Inflammatory macrophage treated with lipopolysaccharide for 1 hour (primary cell): Measurements from ENCODE around the gene TYMP.
A peak's percentile ranks its signal among the peaks of the same experiment; 100 is the strongest.

ENCODE experiments used
- DNase-seq, 2 donors: peaks; one replicate each; pipeline ENCODE4 v3.0.0-alpha.2; 2020 to 2022

The TYMP gene

DNA sequence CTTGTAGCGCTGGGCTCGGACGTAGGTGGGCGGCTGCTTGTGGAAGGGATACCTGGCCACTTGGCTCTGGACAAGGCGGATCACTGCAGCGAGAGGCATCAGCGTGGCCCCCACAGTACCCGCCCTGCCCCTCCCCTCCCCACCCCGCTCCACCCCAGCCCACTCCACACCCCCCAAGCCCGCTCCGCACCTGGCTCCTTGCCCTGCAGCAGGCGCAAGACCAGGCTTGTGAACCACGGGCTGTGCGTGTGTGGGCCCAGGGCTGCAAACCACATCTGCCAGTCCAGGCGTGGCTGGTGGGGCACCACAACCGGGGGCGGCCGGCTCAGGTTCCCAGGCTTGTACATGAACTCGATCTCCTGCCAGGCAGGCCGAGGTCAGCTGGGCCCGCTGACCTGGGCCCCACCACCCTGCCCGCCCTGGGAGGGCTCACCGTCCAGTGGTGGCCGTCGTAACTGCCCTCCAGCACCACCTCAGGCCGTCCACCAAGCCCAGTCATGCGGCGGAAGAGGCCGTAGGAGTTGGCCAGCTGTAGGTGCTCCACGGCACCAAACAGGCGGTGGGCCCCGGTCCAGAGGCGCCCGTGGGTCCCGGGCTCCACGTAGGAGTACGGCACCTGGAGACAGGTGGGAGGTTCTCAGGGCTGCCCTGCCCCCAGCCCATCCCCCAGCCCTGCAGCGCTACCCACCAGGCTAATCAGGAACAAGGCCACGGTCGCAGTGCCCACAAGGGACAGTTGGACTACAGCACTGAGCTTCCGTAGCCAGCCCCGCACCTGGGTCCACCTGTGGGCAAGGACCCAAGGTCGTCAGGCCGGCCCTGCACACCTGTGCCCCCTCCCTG is 25.2 kb downstream of the TYMP start:
- no peak for DNase-seq

DNA sequence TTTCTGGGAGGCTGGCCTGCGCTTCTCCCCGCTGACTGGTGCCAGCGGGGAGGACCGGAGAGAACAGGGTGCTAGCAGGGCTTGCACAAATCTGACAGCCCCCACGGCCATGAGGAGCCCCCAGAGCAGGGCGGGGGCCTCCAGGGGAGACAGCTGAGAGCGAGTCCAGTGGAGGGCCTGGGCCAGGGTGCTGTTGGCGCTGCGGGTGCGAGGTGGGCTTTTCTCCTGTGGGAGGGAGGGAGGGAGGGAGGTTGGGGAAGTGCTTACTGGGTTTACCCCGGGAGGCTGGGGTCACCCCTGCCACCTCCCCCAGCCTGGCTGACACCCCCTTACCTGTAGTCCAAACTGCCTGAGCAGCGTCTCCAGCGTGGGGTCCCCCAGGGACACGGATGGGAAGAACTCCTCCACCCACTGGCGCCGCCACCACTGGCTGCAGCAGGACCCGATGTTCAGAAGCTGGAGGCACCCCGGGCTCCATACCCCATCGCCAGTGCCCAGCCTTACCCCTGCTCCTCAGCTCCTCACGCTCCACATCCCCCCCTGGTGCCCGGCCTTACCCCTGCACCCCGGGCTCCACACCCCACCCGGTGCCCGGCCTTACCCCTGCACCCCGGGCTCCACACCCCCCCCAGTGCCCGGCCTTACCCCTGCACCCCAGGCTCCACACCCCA is 26.2 kb downstream of the TYMP start:
- DNase-seq = no peak

DNA sequence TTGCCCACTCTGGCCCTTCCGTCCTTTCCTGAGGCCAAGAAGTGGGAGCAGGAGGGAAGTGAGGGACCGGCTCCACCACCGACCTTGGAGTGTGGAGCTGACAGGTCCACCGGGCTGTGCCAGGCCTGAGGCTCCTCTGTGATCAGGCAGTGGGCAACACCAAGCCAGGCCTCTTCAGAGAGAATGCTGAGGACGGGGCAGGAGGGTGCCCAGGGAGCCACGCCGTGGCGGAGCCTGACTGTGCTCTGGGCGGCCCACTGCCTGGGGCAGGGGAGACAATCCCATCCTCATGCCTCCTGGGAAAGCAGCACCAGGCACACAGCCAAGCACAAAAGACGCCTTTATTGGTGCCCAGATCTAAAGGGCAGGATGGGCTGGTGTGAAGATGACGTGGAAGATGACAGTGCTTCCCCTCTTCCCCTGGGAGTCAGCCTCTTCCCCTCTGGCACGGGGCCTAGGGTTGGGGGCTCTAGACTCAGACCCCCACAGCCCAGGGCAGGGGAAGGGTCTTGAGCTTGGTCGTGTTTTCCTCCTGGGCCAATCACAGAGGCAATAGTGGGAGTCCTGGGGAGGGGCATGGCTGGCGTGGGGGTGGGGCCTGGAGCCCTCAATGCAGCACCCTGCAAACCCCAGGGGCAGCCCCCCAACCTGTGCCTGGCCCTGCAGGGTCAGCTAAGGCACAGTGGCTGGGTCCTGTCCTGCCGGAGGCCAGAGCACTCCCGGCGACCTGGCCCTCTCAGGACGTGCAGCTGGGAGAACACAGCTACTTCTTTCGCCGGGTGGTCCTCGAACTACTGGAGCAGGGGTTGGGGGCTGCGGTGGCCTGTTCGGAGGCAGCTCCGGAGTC is 27.0 kb downstream of the TYMP start:
- no peak for DNase-seq

DNA sequence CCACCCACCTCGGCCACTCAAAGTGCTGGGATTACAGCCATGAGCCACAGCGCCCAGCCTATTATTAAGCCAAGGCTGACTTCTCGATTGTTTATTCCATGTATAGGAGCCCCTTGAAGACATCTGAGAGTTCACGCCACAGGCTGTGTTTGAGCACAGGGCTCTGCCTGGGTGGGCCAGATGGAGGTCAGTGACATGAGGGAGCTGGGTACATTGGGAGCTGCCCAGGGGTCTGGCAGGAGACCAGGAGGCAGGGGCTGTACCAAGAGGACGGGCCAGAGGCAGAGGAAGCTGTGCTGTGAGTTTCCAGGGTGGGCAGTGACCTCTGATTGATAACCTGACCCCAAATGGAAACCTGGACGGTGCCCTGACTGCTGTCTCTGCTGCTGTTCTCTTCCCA is 27.7 kb downstream of the TYMP start:
- no peak for DNase-seq

DNA sequence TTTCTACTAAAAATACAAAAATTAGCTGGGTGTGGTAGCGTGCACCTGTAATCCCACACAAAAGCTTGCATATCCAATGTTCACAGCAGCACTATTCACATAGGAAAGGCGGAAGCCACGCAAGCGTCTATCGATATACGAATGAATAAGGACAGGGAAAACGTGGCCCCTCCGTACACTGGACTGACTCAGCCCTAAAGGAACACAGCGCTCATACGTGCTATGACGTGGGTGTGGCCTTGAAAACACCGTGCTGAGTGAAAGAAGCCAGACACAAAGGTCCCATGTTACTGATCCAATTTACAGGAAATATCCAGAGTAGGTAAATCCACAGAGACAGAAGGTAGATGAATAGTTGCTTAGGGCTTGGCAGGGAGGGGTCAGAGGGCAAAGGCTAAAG is 29.4 kb downstream of the TYMP start:
- no peak for DNase-seq

DNA sequence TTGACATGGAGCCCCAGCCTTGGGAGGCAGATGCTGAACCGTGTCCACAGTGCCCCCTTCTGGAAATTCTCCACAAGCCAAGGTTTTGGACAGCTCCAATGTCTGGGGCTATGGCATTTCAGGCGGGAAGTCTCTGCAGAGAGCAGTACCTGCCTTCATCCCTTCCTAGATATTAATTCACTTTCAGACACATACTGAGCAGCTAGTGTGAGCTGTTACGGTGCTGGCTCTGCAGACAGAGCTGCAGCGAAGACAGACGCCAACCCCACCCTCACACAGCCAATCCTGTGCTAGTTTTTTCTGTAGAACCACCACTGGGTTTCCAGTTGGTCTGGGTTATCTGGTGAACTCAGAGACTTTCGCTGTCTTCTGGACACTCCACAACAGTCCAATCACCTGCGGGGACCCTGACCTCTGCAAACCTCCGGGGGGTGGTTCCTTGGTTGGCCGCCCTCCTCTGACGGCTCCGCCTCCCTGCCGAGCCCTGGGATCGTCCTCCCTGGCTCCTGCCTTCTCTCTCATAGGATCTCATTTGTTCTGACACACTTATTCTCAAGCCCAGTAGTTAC is 31.4 kb downstream of the TYMP start:
- DNase-seq = peak; percentile 45 to 89

DNA sequence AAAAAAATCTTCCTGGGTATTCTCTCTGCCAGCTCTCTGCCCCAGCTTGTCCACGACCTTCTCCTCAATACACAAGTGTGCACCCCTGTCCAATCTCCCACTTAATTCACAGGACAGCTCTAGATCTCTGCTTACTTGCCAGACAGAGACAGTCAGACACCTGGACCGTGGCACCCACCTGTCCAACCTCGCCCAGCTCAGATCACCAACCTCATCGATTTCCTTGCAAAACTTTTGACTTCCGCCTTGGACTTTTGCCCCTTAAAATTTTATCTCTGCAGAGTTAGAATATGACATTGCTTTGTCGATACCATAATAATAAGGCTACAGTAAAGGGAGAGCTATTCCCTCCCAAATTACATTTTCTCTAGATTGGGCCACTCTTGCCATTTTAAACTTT is 32.7 kb downstream of the TYMP start:
- DNase-seq = no peak

DNA sequence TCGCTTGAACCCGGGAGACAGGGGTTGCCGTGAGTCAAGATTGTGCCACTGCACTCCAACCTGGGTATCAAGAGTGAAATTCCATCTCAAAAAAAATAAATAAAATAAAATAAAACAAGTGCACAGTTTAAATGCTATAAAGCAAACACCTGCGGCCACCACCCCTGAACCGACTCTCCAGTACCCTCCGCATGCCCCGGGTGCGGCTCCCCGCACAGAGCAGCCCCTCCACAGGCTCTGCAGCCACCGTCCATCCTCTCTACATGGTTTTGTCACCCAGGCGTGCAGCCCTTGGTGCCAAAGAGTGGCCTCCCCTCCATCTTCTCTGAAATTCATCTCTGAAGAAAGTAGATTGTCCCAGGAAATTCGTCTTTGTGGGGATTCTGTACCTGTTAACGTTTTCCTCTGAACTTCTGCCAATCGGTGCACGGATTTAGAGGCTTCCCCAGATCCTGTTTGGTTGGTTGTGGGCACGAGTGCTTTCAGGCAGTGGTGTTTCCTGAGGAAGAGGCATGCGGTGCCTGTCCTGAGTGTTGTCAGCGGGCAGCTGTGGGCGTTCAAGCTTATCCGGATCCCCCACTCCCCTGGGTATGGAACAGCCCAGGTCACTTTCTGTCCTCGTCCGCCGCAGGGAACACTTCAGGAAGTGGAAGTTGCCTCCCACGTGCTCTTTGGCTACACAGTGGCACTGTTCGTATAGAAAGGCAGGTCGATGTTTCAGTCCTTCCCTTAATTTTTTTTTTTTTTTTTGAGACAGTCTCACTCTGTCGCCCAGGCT is 39.1 kb downstream of the TYMP start:
- DNase-seq = peak; percentile 51 to 78

DNA sequence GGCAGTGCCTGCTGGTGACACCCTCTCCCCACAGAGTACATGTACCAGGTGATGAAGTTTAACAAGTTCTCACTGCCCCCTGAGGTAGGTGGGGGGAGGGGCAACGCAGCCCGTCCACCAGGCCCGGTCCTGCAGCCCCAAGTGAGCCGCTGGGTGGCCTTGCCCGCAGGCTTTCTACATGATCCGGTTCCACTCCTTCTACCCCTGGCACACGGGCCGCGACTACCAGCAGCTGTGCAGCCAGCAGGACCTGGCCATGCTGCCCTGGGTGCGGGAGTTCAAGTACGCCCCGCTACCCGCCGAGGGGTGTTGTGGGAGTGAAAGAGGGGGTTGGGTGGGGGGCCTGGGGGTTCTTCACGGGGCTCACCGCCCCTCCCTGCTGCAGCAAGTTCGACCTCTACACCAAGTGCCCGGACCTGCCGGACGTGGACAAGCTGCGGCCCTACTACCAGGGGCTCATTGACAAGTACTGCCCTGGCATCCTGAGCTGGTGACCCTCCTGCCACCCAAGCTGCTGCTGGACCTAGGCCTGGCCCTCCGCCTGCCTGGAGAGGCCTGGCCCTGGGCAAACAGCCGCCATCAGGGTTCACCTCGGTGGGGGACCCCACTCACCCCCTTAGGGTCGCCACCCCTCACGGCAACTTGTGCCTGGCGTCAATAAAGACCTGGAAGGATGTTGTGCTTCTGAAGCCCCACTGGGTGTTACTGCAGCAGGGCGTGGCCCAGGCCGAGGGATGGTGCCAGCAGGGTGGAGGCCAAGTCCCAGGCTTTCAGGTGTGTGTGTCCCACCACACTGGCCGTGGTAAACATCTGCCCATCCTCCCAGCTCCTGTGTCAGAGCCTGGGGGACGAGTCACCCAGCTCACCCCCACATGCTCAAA is 40.2 kb downstream of the TYMP start:
- DNase-seq = no peak

DNA sequence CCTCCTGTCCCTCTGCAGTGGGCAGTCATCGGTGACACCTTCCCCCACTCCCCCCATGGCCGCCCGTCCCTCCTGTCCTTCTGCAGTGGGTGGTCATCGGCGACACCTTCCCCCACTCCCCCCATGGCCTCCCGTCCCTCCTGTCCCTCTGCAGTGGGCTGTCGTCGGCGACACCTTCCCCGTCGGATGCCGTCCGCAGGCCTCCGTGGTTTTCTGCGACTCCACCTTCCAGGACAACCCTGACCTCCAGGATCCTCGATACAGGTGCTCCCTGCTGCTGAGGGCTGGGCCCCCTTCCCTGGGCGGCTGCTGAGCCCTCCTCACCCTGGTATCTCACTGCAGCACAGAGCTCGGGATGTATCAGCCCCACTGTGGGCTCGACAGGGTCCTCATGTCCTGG is 40.9 kb downstream of the TYMP start:
- DNase-seq = no peak

DNA sequence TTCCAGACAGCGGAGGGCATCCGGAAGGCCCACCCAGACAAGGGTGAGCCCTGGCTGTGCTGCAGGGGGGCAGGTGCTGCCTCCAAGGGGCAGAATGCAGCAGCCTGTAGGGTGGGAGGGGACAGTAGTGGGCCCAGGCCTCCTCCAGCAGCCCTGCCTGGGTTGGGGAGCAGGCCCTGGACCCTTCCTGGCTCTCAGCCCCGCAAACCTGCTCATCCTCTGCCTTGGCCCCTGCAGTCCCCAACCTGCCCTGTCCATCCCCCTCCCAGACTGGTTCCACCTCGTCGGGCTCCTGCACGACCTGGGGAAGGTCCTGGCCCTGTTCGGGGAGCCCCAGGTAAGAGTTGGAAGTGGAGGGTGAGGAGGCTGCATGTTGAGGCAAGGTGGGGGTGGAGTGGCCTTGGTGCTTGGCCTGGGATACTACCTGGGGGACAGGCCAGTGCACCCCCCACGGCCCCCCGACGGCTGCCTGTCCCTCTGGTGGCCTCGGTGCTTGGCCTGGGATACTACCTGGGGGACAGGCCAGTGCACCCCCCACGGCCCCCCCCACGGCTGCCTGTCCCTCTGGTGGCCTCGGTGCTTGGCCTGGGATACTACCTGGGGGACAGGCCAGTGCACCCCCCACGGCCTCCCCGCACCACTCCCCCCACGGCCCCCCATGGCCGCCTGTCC is 41.7 kb downstream of the TYMP start:
- DNase-seq = no peak

DNA sequence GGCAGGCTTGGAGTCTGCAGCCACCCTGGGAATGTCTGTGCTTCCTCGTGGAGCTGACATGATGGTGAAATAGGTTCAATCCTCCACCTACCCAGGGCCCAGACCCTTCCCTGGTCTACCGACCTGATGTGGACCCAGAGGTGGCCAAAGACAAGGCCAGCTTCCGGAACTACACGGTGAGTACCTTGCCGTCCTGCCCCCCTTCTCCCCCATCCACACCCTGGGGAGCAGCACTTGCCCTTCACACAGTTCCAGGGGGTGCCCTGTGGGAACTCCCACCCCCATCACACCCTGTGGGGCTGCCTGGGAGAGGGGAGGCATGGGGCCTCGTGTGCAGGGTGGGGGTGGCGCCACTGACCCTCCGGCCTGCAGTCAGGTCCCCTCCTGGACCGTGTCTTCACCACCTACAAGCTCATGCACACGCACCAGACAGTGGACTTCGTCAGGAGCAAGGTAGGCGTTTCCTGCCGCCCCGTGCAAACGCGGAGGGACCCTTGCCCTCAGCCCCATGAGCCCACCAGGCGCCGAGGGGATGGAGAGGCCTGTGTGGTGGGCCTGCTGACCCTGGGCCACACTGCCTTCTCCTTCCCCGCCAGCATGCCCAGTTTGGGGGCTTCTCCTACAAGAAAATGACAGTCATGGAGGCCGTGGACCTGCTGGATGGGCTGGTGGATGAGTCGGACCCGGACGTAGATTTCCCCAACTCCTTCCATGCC is 42.4 kb downstream of the TYMP start:
- no peak for DNase-seq

DNA sequence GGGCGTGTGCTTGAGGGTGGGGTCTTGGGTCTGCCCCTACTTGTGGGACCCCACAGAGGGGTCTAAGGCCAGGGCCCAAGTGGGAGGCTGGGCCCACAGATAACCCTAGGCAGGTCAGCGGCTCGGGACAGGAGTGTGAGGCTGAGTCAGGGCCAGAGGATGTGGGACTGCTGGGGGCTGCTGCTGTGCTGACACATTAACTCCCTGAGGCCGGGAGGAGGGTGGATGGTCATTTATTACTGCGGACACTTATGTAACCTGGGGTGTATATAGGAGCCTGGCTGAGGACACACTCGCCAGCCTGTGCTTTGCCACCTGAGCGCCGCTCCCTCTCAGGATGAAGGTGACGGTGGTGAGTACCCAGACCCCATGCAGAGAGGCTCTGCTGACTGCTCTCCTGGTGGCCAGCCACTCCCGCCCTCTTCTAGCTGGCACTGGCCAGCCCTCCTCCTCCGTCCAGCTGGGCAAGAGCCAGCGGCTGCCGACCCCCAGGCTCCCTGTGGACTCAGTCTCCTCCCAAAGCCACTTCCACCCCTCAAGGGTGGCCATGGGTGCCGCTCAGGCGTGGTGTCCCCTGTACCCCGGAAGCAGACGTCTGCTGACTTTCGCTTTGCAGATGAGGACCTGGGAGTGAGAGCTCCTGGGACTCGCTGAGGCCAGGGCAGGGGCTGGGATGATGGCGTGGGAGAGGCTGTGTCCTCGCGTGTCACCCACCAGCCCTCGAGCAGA is 43.1 kb downstream of the TYMP start, which contains the start of gene MIOX:
Gene MIOX (plus strand): TSS at position 299 of the 729 bp plus-strand sequence. CDS start 39 bp downstream, at position 338.
- no peak for DNase-seq

DNA sequence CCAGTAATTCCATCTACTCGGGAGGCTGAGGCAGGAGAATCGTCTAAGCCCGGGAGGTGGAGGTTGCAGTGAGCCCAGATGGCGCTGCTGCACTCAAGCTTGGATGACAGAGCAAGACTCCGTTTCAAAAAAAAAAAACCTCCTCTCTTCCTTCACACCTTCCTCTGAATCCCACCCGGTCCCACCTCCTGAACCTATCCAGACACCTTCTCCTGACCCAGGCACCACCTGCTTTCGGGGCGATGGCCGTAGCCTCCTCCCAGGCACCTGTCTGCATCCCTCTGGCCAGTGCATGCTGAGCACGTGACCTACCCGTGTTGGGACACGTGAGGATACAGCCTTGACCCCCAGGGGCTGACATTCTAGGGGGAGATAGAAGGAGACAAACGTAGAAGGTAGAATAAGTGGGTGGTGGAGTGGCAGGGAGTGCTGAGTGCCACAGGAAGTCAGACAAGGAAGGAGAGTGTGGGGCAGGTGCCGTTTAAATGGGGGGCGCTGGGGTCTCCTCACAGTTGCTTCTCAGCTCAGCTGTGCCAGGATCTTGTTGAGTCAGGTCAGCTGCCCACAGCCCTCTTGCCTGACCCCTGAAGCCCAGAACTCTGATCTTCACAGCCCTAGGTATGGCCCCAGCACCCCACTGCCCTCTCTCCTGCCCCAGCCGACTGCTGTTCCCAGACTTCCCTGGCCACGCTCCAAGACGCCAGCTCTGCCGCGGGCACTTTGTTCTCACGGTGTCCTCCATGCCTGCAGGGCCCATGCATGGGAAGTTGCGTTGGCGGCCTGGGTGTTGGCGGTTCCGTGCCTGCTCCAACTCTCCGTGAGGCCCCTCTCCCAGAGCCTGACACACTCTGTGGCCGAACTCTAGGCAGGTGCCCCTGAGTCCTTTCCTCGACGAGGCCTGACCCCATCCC is 44.3 kb downstream of the TYMP start:
- DNase-seq = no peak

DNA sequence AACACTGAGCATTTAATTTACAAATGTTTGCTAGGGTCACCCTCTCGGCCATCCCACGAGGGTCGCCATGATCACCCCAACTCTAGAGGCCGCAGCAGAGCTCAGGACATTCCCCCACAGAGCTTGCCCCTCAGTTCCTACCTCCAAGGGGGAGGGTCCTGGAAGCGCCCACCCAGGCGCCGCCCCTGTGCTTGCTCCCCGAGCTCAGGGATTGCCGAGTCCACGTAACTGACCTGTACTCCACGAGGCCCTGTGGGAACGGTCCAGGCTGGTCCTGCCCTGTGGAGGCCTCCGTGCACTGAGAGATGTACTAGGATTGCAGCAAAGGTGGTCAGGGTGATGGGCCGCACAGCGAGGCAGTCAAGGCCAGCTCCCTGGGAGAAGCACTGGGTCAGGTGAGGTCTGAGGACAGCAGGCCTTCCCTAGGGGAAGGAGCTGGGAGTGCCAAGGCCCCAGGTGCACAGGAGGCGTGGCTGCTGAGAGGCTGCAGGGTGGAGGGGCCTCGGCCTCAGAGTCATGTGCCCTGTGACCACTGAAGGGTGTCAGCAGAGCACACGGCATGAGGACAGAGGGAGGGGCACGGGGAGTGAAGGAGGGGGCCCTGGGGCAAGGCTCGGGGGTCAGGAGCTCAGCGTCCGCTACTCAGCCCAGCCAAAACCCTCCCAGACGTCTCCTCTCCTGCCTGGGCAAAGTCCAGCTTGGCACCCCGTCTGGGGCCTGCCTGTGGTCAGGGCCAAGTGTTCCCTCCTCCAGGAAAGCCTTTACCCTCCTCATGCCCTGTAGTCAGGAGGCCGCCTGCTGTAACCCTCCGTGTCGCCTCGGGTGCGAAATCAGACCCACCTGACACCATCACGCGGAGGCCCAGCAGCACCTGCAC is 45.6 kb downstream of the TYMP start:
- DNase-seq = no peak

DNA sequence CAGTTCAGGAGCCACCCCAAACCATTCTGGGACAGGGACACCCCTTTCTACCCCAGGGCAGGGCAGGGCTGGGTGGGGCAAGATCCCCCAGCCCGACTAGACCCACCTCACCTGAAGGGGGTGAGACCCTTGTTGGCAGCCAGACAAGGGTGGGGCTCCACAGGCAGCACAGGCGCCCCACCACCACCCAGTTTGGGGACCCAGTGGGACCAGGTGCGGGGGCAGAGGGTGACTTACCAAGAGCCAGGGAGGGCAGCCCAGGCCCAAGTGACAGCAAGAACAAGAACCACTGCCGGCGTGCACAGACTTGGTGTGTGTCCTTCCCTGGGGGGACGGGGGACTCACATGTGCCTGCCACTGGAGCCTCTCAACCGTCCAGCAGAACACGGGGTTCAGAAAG is 46.3 kb downstream of the TYMP start:
- no peak for DNase-seq

DNA sequence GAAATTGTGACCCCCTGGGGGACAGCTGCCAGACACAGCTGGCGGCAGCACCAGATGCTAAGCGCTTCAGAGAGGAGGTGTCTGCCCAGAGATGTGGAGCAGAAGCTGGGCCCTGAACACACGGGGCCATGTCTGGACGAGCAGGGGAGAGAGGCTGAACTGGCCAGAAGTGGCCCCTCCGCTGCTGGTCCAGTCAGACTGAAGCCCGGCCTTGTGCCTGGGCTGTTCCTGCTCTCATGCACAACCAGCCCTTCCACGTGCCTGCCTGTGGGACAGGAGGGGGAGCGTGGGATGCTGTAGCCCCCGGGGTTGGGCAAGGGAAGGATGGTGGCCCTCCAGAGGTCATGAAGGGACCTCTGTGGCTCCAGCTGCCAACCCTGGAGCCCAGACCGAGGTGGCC is 46.7 kb downstream of the TYMP start:
- no peak for DNase-seq
